H9 (cell line): ENCODE measurements around the gene ABCC2. TPM values are rescaled to one million over a fixed set of nuclear protein-coding genes. Genes with fewer than 3 reads are reported as not detected.

Source experiments
- DNase-seq: peaks from one replicate; pipeline ENCODE4 v3.0.0-alpha.2; 2017
- H2AFZ ChIP-seq: one replicate; pipeline ENCODE4 v1.6.1; 2013; ENCODE audit warnings: mild to moderate bottlenecking, low read length, control low read depth, moderate library complexity
- H2AK5ac ChIP-seq: 2 replicates; pipeline ENCODE4 v1.6.1; 2013; ENCODE audit warnings: low read length, control low read depth, mixed read lengths; ENCODE audit not compliant: insufficient read length
- H2BK120ac ChIP-seq: one replicate; pipeline ENCODE4 v1.6.1; 2013; ENCODE audit warnings: low read depth, mild to moderate bottlenecking, low read length, control low read depth, inconsistent platforms; ENCODE audit not compliant: poor library complexity, severe bottlenecking
- H2BK12ac ChIP-seq: 2 replicates; pipeline ENCODE4 v1.6.1; 2013; ENCODE audit warnings: low read length, control low read depth, mixed read lengths, low read depth; ENCODE audit not compliant: insufficient read length
- H2BK15ac ChIP-seq: 2 replicates; pipeline ENCODE4 v1.6.1; 2013; ENCODE audit warnings: low read depth, low read length, control low read depth
- H2BK20ac ChIP-seq: one replicate; pipeline ENCODE4 v1.6.1; 2013; ENCODE audit warnings: low read depth, mild to moderate bottlenecking, low read length, control low read depth, inconsistent platforms; ENCODE audit not compliant: poor library complexity, severe bottlenecking
- H2BK5ac ChIP-seq: 2 replicates; pipeline ENCODE4 v1.6.1; 2013; ENCODE audit warnings: low read length, control low read depth, mixed read lengths; ENCODE audit not compliant: insufficient read length
- H3K14ac ChIP-seq: 2 replicates; pipeline ENCODE4 v1.6.1; 2013; ENCODE audit warnings: low read length, control low read depth; ENCODE audit not compliant: insufficient read depth
- H3K18ac ChIP-seq: 2 replicates; pipeline ENCODE4 v1.6.1; 2013; ENCODE audit warnings: low read depth, mild to moderate bottlenecking, mixed read lengths, low read length, control low read depth; ENCODE audit not compliant: insufficient read length
- H3K23ac ChIP-seq: 2 replicates; pipeline ENCODE4 v1.6.1; 2013; ENCODE audit warnings: low read length, control low read depth, mixed read lengths, low read depth; ENCODE audit not compliant: insufficient read length
- H3K23me2 ChIP-seq: 2 replicates; pipeline ENCODE4 v1.6.1; 2013; ENCODE audit warnings: low read depth, mild to moderate bottlenecking, mixed read lengths, low read length, control low read depth; ENCODE audit not compliant: insufficient read length, poor library complexity, severe bottlenecking
- H3K27ac ChIP-seq: 2 replicates; pipeline ENCODE4 v1.5.1; 2013; ENCODE audit warnings: low read length, control low read depth, mixed read lengths, low read depth; ENCODE audit not compliant: insufficient read length
- H3K27me3 ChIP-seq: 2 replicates; pipeline ENCODE4 v1.6.1; 2013; ENCODE audit warnings: low read length, control low read depth, inconsistent platforms; ENCODE audit not compliant: insufficient read depth
- H3K4ac ChIP-seq: 2 replicates; pipeline ENCODE4 v1.6.1; 2013; ENCODE audit warnings: low read depth, mild to moderate bottlenecking, control low read depth, inconsistent platforms, low read length, moderate library complexity
- H3K4me1 ChIP-seq: 2 replicates; pipeline ENCODE4 v1.6.1; 2013; ENCODE audit warnings: low read length, control low read depth, inconsistent platforms; ENCODE audit not compliant: insufficient read depth
- H3K4me2 ChIP-seq: 2 replicates; pipeline ENCODE4 v1.6.1; 2013; ENCODE audit warnings: low read length, control low read depth, mixed read lengths; ENCODE audit not compliant: insufficient read length, insufficient read depth
- H3K56ac ChIP-seq: 2 replicates; pipeline ENCODE4 v1.6.1; 2013; ENCODE audit warnings: low read depth, mild to moderate bottlenecking, mixed read lengths, low read length, control low read depth; ENCODE audit not compliant: insufficient read length
- H3K79me1 ChIP-seq: 2 replicates; pipeline ENCODE4 v1.6.1; 2013; ENCODE audit warnings: low read depth, mild to moderate bottlenecking, moderate library complexity, low read length, control low read depth, inconsistent platforms; ENCODE audit not compliant: insufficient read depth, poor library complexity, severe bottlenecking
- H3K79me2 ChIP-seq: 2 replicates; pipeline ENCODE4 v1.6.1; 2013; ENCODE audit warnings: low read length, control low read depth, inconsistent platforms; ENCODE audit not compliant: insufficient read depth
- H3K9ac ChIP-seq: 2 replicates; pipeline ENCODE4 v1.6.1; 2013; ENCODE audit warnings: low read length, control low read depth, mixed read lengths; ENCODE audit not compliant: insufficient read length; ENCODE audit errors: extremely low read depth
- H3K9me3 ChIP-seq: one replicate; pipeline ENCODE4 v1.6.1; 2013; ENCODE audit warnings: low read depth, low read length, inconsistent platforms; ENCODE audit not compliant: control insufficient read depth
- H3T11ph ChIP-seq: one replicate; pipeline ENCODE4 v1.6.1; 2013; ENCODE audit warnings: mild to moderate bottlenecking, low read length, control low read depth, inconsistent platforms
- H4K20me1 ChIP-seq: one replicate; pipeline ENCODE4 v1.6.1; 2013; ENCODE audit not compliant: control insufficient read depth, insufficient read length, insufficient read depth
- H4K5ac ChIP-seq: 2 replicates; pipeline ENCODE4 v1.6.1; 2013; ENCODE audit warnings: low read depth, mild to moderate bottlenecking, mixed read lengths, low read length, control low read depth; ENCODE audit not compliant: insufficient read length
- H4K8ac ChIP-seq: replicated peaks from 2 replicates; pipeline ENCODE4 v1.6.1; 2013; ENCODE audit warnings: low read length, control low read depth, mixed read lengths, low read depth; ENCODE audit not compliant: insufficient read length
- H4K91ac ChIP-seq: 2 replicates; pipeline ENCODE4 v1.6.1; 2013; ENCODE audit warnings: low read depth, mild to moderate bottlenecking, moderate library complexity, mixed read lengths, low read length, control low read depth; ENCODE audit not compliant: insufficient read length
- H3K27ac Mint-ChIP-seq, 3 experiments: 2 replicates in 2 of 3; 3 replicates in 1 of 3; pipeline ENCODE4 v1.8.0; 2020 to 2021; ENCODE audit warnings: mixed read lengths in 3 of 3, mild to moderate bottlenecking in 1 of 3, moderate library complexity in 1 of 3
- H3K27me3 Mint-ChIP-seq: 2 replicates; pipeline ENCODE4 v1.8.0; 2021; ENCODE audit warnings: low read depth, mild to moderate bottlenecking, moderate library complexity, mixed read lengths
- H3K36me3 Mint-ChIP-seq, 3 experiments: 2 replicates in 2 of 3; 3 replicates in 1 of 3; pipeline ENCODE4 v1.8.0; 2020 to 2021; ENCODE audit warnings: low read depth in 3 of 3, mixed read lengths in 3 of 3; ENCODE audit not compliant: insufficient read depth in 1 of 3
- H3K4me1 Mint-ChIP-seq, 2 experiments: 2 replicates each; pipeline ENCODE4 v1.8.0; 2020; ENCODE audit warnings: mixed read lengths in 2 of 2
- H3K4me3 Mint-ChIP-seq, 2 experiments: 2 replicates in 1 of 2; 3 replicates in 1 of 2; pipeline ENCODE4 v1.8.0; 2020 to 2021; ENCODE audit warnings: mild to moderate bottlenecking in 2 of 2, mixed read lengths in 2 of 2, moderate library complexity in 1 of 2
- H3K9me3 Mint-ChIP-seq, 2 experiments: 2 replicates in 1 of 2; 3 replicates in 1 of 2; pipeline ENCODE4 v1.8.0; 2020; ENCODE audit warnings: mild to moderate bottlenecking in 2 of 2, mixed read lengths in 2 of 2, moderate library complexity in 1 of 2
- CTCF ChIP-seq: fragments of 200-600 bp; sonication (generic); conservative IDR thresholded peaks from 3 replicates; pipeline ENCODE4 v1.8.0; 2021; ENCODE audit warnings: antibody characterized with exemption, mild to moderate bottlenecking
- WGBS: extraction: QIAGEN DNeasy Blood & Tissue Kit; methylation state at CpG from one replicate; pipeline ENCODE4 v1.1.7; 2013; ENCODE audit warnings: missing lambda C conversion rate, low lambda C conversion rate, mixed read lengths; ENCODE audit not compliant: insufficient read length; ENCODE audit errors: extremely low coverage; 5-methylcytosine and 5-hydroxymethylcytosine counted together
- total RNA-seq: library from RNA; stranded (reverse); gene quantifications from 2 replicates; pipeline ENCODE4 v1.2.1, GENCODE V29; 2021

ABCC2 gene
- total RNA-seq, 1 experiment from 2014 or later: 0.68 TPM

DNA sequence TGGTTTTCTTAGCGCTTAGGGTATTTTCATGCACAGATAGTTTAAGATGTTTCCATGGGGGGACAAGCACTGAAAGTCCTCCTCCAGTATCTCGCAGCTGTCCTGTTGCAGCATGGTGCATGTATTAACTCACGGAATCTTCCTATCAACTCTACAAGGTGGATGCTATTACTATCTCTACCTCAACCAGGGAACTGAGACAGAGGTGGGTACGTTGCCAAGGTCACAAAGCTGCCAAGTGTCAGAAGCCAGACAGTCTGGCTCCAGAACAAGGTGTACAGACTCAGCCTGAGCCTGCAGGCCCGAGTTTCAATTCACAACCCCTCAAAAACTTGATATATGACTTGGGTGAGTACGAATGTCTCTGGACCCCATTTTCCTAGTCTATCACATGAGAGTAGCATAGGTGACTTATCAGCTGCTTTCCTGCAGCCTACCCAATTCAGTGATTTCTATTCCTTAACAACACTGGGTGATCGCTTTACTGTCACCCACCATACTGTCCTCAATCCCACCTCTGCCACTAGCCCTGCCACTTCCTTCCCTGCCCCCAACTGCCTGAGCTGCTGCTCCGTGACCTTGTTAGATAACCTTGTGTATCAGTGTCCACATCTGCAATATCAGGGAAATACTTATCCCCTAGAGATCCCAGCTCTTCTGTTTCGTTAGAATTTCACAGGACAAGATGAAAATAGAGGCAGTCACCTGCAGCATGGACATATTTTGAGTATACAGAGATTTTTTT is 92.1 kb downstream of the ABCC2 start:
- no peak overlapping the region for H4K5ac ChIP-seq
- no peaks in the 10 kb centered on the region for H3K9me3 ChIP-seq
- H2BK5ac ChIP-seq: no peak overlapping the region
- H3K9ac ChIP-seq: no peak overlapping the region
- no peaks in the 10 kb centered on the region for H3K27me3 ChIP-seq
- H4K8ac ChIP-seq: no peak overlapping the region
- no peak overlapping the region for H4K91ac ChIP-seq
- no peaks in the 10 kb centered on the region for H3K79me1 ChIP-seq
- H3K4me2 ChIP-seq: no peak overlapping the region
- H2AFZ ChIP-seq: no peak overlapping the region
- H3K4me1 ChIP-seq: no peaks in the 10 kb centered on the region
- H3K56ac ChIP-seq: no peak overlapping the region
- Mint-ChIP-seq H3K9me3 (no peaks in the 10 kb centered on the region), H3K36me3 (peaks cover 35 to 45% (median 43%) of the 10 kb centered on the region in 3 experiments), H3K4me1 (no peaks in the 10 kb centered on the region), H3K27me3 (peaks cover 2% of the 10 kb centered on the region), H3K4me3 (peak overlapping the region in 1 of 2 experiments; percentile 13; a peak in 1 of 5 replicates), H3K27ac (peak overlapping the region; percentile 8 to 87 (median 68); a peak in 4 of 7 replicates)
- no peak overlapping the region for H3T11ph ChIP-seq
- no peaks in the 10 kb centered on the region for H3K79me2 ChIP-seq
- no peaks in the 10 kb centered on the region for H3K23me2 ChIP-seq
- no peak overlapping the region for H3K14ac ChIP-seq
- no peak for DNase-seq
- no peak overlapping the region for H3K27ac ChIP-seq
- H3K18ac ChIP-seq: no peak overlapping the region
- H2AK5ac ChIP-seq: no peak overlapping the region
- no peak overlapping the region for H2BK120ac ChIP-seq
- H2BK15ac ChIP-seq: no peak overlapping the region
- TF ChIP-seq CTCF: no peak
- no CpG with 5 or more reads among the region's 9 CpGs for WGBS
- no peak overlapping the region for H3K4ac ChIP-seq
- H3K23ac ChIP-seq: no peak overlapping the region
- no peak overlapping the region for H2BK12ac ChIP-seq
- H2BK20ac ChIP-seq: no peak overlapping the region
- no peaks in the 10 kb centered on the region for H4K20me1 ChIP-seq
